Activated CD8-positive, alpha-beta memory T cell treated with anti-CD3 and anti-CD28 coated beads for 24 hours (primary cell): ENCODE results near the gene STRADA.

Experiments used
- DNase-seq: peaks from one replicate; pipeline ENCODE4 v3.0.0-alpha.2; 2020

STRADA gene

DNA sequence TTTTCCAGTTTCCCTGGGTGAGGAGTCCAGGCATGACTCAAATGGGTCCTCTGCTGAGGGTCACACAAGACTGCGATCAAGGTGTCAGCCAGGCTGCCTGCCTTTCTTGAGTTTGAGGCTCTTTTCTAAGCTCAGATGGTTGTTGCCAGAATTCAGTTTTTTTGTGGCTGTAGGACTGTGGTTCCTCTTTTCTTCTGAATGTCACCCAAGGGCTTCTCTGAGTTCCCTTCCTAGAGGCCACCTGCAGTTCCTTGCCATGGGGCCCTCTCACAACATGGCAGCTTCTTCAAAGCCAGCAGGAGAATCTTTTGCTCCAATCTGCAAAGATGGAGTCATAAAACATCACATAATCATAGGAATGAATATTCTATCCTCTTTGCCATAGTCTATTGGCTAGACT, 59.2 kb downstream of the STRADA start:
- no peak for DNase-seq

- DNase-seq: no peak
These were observed 60.1 kb downstream of the STRADA start for GRCh38 chr17:63681530-63681929.

- no peak for DNase-seq
These were observed 60.9 kb downstream of the STRADA start for GRCh38 chr17:63680700-63681099.

GRCh38 chr17:63679214-63679613, 62.4 kb downstream of the STRADA start:
- DNase-seq: no peak

DNA sequence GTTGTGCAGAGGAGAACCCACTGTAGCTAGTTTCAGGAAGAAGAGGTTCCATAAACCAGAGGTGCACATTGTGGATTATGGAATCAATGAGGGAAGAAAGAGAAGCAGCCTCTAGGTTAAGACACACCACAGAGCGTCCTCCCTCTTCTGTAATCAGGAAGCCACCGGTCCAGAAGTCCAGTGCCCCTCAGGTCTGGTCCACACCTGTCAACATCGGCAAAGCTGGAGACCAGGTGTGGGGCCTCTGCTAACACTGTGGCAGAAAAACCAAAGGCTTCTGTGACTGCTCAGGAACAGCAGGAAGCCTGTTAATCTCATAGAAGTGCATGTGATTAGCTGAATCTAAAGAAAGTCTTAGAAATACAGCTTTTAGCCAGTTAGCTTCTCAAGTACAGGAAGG, 65.0 kb downstream of the STRADA start:
- DNase-seq: no peak

DNA sequence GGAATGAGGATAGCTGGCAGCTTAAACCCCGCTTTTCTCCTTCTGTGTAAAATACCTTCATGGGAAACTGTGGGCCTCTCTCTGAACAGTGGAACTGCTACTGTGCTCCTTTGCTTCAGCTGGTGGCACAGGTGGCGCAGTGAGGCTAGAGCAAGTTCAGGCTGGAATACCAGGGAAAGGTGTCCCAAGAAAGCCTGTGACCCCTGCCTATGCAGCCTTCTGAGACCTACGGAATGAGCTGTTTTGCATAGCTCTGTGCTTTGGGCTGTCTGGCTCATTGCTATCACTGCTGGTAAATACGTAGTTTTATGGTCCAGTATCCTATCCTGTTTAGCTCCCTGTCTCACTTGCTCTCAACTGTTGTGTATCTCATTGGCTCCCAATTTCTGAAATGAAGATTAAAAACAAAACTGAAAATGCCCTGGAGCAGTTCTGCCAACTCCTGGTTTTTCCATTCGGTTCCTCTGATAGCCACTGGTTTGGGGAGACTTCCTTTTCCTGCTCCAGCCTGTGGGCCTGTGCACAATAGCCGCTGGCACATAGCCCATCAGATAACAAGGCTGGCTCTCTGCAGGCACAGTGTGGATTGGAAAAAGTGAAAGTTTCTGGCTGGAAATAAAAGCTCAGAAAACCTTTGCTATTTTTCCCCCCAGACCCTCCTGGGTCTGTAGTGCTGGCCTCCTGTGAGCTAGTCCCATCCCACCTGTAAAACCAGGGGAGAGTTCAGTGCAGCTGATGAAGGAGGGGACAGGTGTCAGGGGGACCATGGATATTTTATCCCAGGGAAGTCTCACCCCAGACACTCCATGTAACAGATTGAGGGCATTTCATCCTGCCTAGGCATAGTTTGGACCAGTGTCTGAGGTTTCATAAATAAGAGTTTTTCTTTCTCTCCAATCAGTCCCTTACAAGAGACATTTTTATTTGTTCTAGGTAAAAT, 65.7 kb downstream of the STRADA start:
- no peak for DNase-seq

- DNase-seq: no peak
These were observed 66.4 kb downstream of the STRADA start for GRCh38 chr17:63675231-63675606.

- no peak for DNase-seq
These were observed 68.7 kb downstream of the STRADA start for GRCh38 chr17:63672856-63673255.

DNA sequence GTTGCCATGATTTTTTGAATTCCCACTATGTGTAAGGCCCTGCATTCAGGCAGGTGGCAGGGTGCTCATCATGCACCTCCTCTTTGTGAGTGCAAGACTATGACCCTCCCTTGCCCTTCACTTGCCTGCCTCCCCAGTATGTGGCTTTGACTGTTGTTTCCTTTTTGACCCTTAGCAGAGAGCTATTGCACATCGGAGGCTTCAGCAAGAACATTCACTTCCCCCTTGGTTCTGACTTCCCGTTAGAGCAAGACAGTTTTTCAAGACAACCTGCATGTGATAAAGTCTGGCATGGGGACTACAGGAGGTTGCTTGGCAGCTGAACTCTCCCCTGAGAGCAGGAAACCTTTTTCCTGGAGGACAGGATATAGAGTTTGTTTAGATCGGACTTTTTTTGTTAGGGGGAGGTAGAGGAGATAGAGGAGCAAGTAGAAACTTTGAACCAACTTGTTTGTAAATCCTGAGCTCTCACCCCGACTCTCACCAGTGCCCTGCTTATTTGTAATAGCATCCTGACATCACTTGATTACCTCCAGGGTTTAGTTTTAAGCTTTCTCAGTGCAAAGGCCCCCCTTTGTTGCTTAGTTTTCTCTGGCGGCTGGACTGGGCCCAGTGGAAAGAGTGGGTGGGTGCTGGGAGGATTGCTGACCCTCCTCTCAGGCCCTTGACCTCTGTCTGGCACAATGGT, 75.9 kb downstream of the STRADA start:
- DNase-seq: no peak

DNA sequence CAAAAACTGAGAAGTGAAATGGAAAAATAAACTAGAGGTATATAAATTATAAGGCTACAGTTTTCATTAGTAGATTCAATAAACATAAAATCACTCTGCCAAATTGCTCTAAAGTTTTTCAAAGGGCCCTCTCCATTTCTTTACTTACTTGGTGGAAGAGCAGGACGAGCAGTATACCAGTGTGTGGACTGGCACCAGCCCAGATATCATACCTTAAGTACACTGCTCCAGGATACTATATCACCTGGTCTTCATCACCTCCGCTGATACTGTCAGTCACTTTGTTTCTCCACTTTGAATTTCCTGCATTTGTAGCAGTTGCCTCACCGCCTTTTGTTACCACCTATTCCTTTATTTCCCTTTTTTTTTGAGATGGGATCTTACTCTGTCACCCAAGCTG, 81.7 kb downstream of the STRADA start:
- no peak for DNase-seq

GRCh38 chr17:63658366-63658765, 83.2 kb downstream of the STRADA start:
- DNase-seq: no peak

GRCh38 chr17:63657786-63658185, 83.8 kb downstream of the STRADA start:
- DNase-seq: no peak

- no peak for DNase-seq
These were observed 88.5 kb downstream of the STRADA start for GRCh38 chr17:63653050-63653449.
